HCT116 (cell line): Measurements from ENCODE around the gene AKAP13. TPM values are rescaled to one million over a fixed set of nuclear protein-coding genes. Genes with fewer than 3 reads are reported as not detected.

Experiments
- ATAC-seq: fragments of 200-7000 bp; cut with Tn5 transposase; 2 replicates; pipeline ENCODE4 v1.9.1; 2020; ENCODE audit warnings: mild to moderate bottlenecking, moderate library complexity
- BruUV-seq: library from RNA; stranded (reverse); fragments of 400-500 nt; replicated peaks from 2 replicates; lab custom pipeline; 2021; lab: Mats Ljungman, UMichigan
- CTCF ChIA-PET: fragments of 300-600 bp; sonication (Branson Sonifier 250); formaldehyde crosslinking; loops from one replicate; lab custom pipeline; 2021; ENCODE audit warnings: antibody characterized with exemption; lab: Charles Lee
- POLR2A ChIA-PET: fragments of 300-600, 350-600 bp; sonication (Branson Sonifier 250); formaldehyde crosslinking; loops from one replicate; lab custom pipeline; 2021; ENCODE audit warnings: antibody characterized with exemption; lab: Charles Lee
- RAD21 ChIA-PET, 2 experiments: fragments of 300-600 bp; sonication (Branson Sonifier 250); formaldehyde crosslinking; loops; one replicate each; lab custom pipeline; 2023; ENCODE audit warnings: low total read pairs in 2 of 2; ENCODE audit not compliant: uncharacterized antibody in 2 of 2, unreplicated experiment in 2 of 2, low non-redundant PET in 1 of 2; lab: Charles Lee
- DNase-seq: peaks from one replicate; pipeline ENCODE4 v3.0.0-alpha.2; 2010; ENCODE audit warnings: low read depth, low spot score
- H2AFZ ChIP-seq: fragments of 200-600 bp; shearing (Covaris generic), sonication (generic); 2 replicates; pipeline ENCODE4 v1.6.1; 2017; ENCODE audit warnings: low read depth, mixed run types, mixed read lengths, antibody characterized with exemption, low read length; ENCODE audit not compliant: poor library complexity, severe bottlenecking
- H3K27ac ChIP-seq: 2 replicates; pipeline ENCODE4 v1.5.1; 2012; ENCODE audit warnings: low read depth, low read length
- H3K27me3 ChIP-seq: fragments of 200-600 bp; sonication (generic); 2 replicates; pipeline ENCODE4 v1.6.1; 2016; ENCODE audit warnings: mixed run types, low read length, mixed read lengths; ENCODE audit not compliant: insufficient read depth
- H3K36me3 ChIP-seq, 2 experiments: fragments of 200-500 bp in 1 of 2; fragments of 200-600 bp in 1 of 2; sonication (Bioruptor generic) in 1 of 2; sonication (generic) in 1 of 2; 2 replicates each; pipeline versions ENCODE4 v1.5.1 to v1.6.1; 2014 to 2016; ENCODE audit warnings: low read length in 2 of 2, inconsistent platforms in 1 of 2, mixed read lengths in 1 of 2, mixed run types in 1 of 2; ENCODE audit not compliant: insufficient read depth in 2 of 2, control insufficient read depth in 1 of 2
- H3K4me1 ChIP-seq, 2 experiments: fragments of 200-600 bp in 1 of 2; sonication (generic) in 1 of 2; 2 replicates each; pipeline versions ENCODE4 v1.5.1 to v1.6.1; 2012 to 2017; ENCODE audit warnings: low read length in 2 of 2, inconsistent platforms in 1 of 2, mild to moderate bottlenecking in 1 of 2, mixed read lengths in 1 of 2, mixed run types in 1 of 2, moderate library complexity in 1 of 2; ENCODE audit not compliant: insufficient read depth in 2 of 2, control insufficient read depth in 1 of 2
- H3K4me2 ChIP-seq: fragments of 200-600 bp; sonication (generic); 2 replicates; pipeline ENCODE4 v1.6.1; 2017; ENCODE audit warnings: mixed run types, low read length, mixed read lengths
- H3K4me3 ChIP-seq, 2 experiments: fragments of 200-600 bp in 1 of 2; sonication (generic) in 1 of 2; replicated peaks in 1 of 2; 2 replicates each; pipeline ENCODE4 v1.5.1; 2011 to 2016; ENCODE audit warnings: low read length in 2 of 2, control low read depth in 1 of 2, low read depth in 1 of 2, mild to moderate bottlenecking in 1 of 2, mixed read lengths in 1 of 2, mixed run types in 1 of 2
- H3K79me2 ChIP-seq: fragments of 200-600 bp; sonication (generic); 2 replicates; pipeline ENCODE4 v1.6.1; 2017; ENCODE audit warnings: mild to moderate bottlenecking, mixed run types, low read length, moderate library complexity, mixed read lengths; ENCODE audit not compliant: insufficient read depth
- H3K9ac ChIP-seq: fragments of 200-600 bp; sonication (generic); 2 replicates; pipeline ENCODE4 v1.6.1; 2016; ENCODE audit warnings: low read length, mixed read lengths
- H3K9me2 ChIP-seq: fragments of 200-600 bp; sonication (generic), shearing (Covaris generic); 2 replicates; pipeline ENCODE4 v1.6.1; 2017; ENCODE audit warnings: mixed run types, mild to moderate bottlenecking, moderate library complexity; ENCODE audit not compliant: insufficient read depth
- H3K9me3 ChIP-seq, 2 experiments: fragments of 200-500 bp in 1 of 2; fragments of 200-600 bp in 1 of 2; sonication (Bioruptor generic) in 1 of 2; sonication (generic) in 1 of 2; 2 replicates each; pipeline ENCODE4 v1.6.1; 2014 to 2017; ENCODE audit warnings: low read length in 2 of 2, mixed read lengths in 2 of 2, inconsistent platforms in 1 of 2, low read depth in 1 of 2, mild to moderate bottlenecking in 1 of 2, mixed run types in 1 of 2, moderate library complexity in 1 of 2; ENCODE audit not compliant: control insufficient read depth in 1 of 2, insufficient read depth in 1 of 2
- H4K20me1 ChIP-seq: fragments of 200-600 bp; sonication (generic), shearing (Covaris generic); 2 replicates; pipeline ENCODE4 v1.6.1; 2017; ENCODE audit warnings: mixed run types, mild to moderate bottlenecking, moderate library complexity; ENCODE audit not compliant: insufficient read depth
- CBX3 ChIP-seq: IDR thresholded peaks from 2 replicates; pipeline ENCODE4 v1.6.1; 2012; ENCODE audit warnings: low read depth
- CEBPB ChIP-seq: IDR thresholded peaks from 2 replicates; pipeline ENCODE4 v1.6.1; 2012; ENCODE audit warnings: low read depth
- EGR1 ChIP-seq: IDR thresholded peaks from 2 replicates; pipeline ENCODE4 v1.6.1; 2012; ENCODE audit warnings: low read depth
- ELF1 ChIP-seq: IDR thresholded peaks from 2 replicates; pipeline ENCODE4 v1.6.1; 2012; ENCODE audit warnings: low read depth, borderline replicate concordance
- EZH2 ChIP-seq: fragments of 200-600 bp; sonication (generic); IDR thresholded peaks from 2 replicates; pipeline ENCODE4 v1.6.1; 2017; ENCODE audit warnings: antibody characterized with exemption, mixed run types
- EZH2phosphoT487 ChIP-seq: fragments of 200-600 bp; IDR thresholded peaks from 2 replicates; pipeline ENCODE4 v1.6.1; 2018; ENCODE audit warnings: antibody characterized with exemption, borderline replicate concordance
- JUND ChIP-seq: IDR thresholded peaks from 2 replicates; pipeline ENCODE4 v1.6.1; 2012
- POLR2A ChIP-seq: IDR thresholded peaks from 2 replicates; pipeline ENCODE4 v1.7.0; 2011; ENCODE audit warnings: borderline replicate concordance; ENCODE audit not compliant: insufficient read depth, insufficient read length; ENCODE audit errors: extremely low read depth
- POLR2AphosphoS5 ChIP-seq: IDR thresholded peaks from 2 replicates; pipeline ENCODE4 v1.6.1; 2011; ENCODE audit warnings: mild to moderate bottlenecking, low read depth, low read length, moderate library complexity
- RAD21 ChIP-seq: IDR thresholded peaks from 2 replicates; pipeline ENCODE4 v1.6.1; 2012; ENCODE audit warnings: low read depth, mild to moderate bottlenecking
- SIN3A ChIP-seq: IDR thresholded peaks from 2 replicates; pipeline ENCODE4 v1.6.1; 2012; ENCODE audit warnings: low read depth
- SRF ChIP-seq: IDR thresholded peaks from 2 replicates; pipeline ENCODE4 v1.6.1; 2012; ENCODE audit warnings: low read depth
- TCF7L2 ChIP-seq: IDR thresholded peaks from 2 replicates; pipeline ENCODE4 v1.7.0; 2011; ENCODE audit warnings: borderline replicate concordance, inconsistent platforms; ENCODE audit not compliant: insufficient read depth, insufficient read length; ENCODE audit errors: extremely low read depth
- YY1 ChIP-seq: IDR thresholded peaks from 2 replicates; pipeline ENCODE4 v1.6.1; 2011; ENCODE audit warnings: low read length, low read depth, moderate library complexity, mild to moderate bottlenecking; ENCODE audit not compliant: insufficient replicate concordance; ENCODE audit errors: extremely low read depth
- ZFX ChIP-seq: fragments of 450-650 bp; IDR thresholded peaks from 2 replicates; pipeline ENCODE4 v1.6.1; 2017
- intact Hi-C: fragments of 100-400 bp; cut with micrococcal nuclease; formaldehyde crosslinking; loops from 2 replicates; pipeline ENCODE4 v1.10.0; 2022
- total RNA-seq: library from RNA; stranded (reverse); gene quantifications from one replicate; pipeline ENCODE4 v1.2.1, GENCODE V29; 2021; ENCODE audit not compliant: unreplicated experiment
- TF ChIP-seq, protein P1 (sequence below), 3 experiments: fragments of 200-600 bp in 1 of 3; sonication (generic) in 1 of 3; IDR thresholded peaks in 2 of 3; conservative IDR thresholded peaks in 1 of 3; 2 replicates each; pipeline ENCODE4 v1.5.1; 2012 to 2017; ENCODE audit warnings: low read depth in 2 of 3, low read length in 2 of 3, antibody characterized with exemption in 1 of 3, borderline replicate concordance in 1 of 3, control low read depth in 1 of 3, mild to moderate bottlenecking in 1 of 3, mixed read lengths in 1 of 3, mixed run types in 1 of 3, moderate library complexity in 1 of 3; ENCODE audit not compliant: insufficient read depth in 1 of 3
- TF ChIP-seq, protein P2 (sequence below): IDR thresholded peaks from 2 replicates; pipeline ENCODE4 v1.6.1; 2011; ENCODE audit warnings: mild to moderate bottlenecking, low read length, moderate library complexity; ENCODE audit not compliant: insufficient replicate concordance; ENCODE audit errors: extremely low read depth
- TF ChIP-seq, protein P3 (sequence below): IDR thresholded peaks from 2 replicates; pipeline ENCODE4 v1.6.1; 2012; ENCODE audit warnings: low read depth
- TF ChIP-seq, protein P4 (sequence below): IDR thresholded peaks from 2 replicates; pipeline ENCODE4 v1.6.1; 2012

Gene AKAP13
- total RNA-seq, 1 experiment from 2014 or later: 43.1 TPM

DNA sequence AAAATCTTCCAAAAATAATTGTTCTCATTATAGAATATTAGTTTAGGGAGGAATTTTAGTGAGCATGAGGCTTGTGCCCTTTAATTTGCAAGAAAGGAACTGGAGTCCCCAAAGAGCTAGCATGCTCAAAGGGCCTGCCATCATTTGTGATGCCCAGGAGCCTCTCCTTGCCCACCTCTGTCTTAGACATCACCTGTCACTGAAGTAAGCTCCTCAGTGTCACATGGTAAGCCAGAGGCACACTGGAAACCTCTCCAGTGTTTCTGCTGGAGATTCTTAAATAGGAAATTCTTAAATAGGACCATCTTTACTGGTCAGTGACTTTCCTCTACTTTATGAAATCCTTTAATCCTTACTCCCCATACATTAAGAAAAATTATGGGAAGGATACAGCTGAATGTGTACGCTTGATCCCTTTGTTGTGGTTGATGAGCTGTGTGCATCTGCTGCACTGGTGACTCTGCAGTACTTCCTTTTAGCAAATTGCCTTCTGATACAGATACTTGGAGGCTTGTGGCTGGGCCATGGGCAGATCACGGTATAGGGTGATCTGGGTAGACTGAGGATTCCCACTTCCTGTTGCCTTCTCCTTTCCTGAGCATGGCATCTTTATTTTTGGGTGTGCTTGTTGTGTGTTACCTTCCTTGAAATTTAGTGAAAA lies 216.9 kb downstream of the AKAP13 start:
- no peaks in the 10 kb centered on the region for H3K79me2 ChIP-seq
- no TSS peak for BruUV-seq
- H2AFZ ChIP-seq: no peak overlapping the region
- no peak overlapping the region for H3K9ac ChIP-seq
- intact Hi-C loops: no loop called here
- H3K4me1 ChIP-seq: no peaks in the 10 kb centered on the region
- ATAC-seq (no peak), DNase-seq (no peak)
- H3K27ac ChIP-seq: no peak overlapping the region
- H3K4me3 ChIP-seq: no peak overlapping the region
- no peaks in the 10 kb centered on the region for H3K27me3 ChIP-seq
- ChIA-PET RAD21 (no interaction called here), CTCF (no interaction called here), POLR2A (interaction anchor here (0.5 kb wide), 1 partner anchor 92 kb away, joined by 3 read pairs; no protein-coding TSS in a partner anchor)
- no peaks in the 10 kb centered on the region for H4K20me1 ChIP-seq
- TF ChIP-seq POLR2AphosphoS5 (no peak), TCF7L2 (no peak), ELF1 (no peak), CBX3 (no peak), EZH2phosphoT487 (no peak), YY1 (no peak), RAD21 (no peak), EZH2 (no peak), SIN3A (no peak), POLR2A (no peak), SRF (no peak), JUND (no peak), CEBPB (no peak), EGR1 (no peak), ZFX (no peak)
- TF ChIP-seq, protein P1, sequence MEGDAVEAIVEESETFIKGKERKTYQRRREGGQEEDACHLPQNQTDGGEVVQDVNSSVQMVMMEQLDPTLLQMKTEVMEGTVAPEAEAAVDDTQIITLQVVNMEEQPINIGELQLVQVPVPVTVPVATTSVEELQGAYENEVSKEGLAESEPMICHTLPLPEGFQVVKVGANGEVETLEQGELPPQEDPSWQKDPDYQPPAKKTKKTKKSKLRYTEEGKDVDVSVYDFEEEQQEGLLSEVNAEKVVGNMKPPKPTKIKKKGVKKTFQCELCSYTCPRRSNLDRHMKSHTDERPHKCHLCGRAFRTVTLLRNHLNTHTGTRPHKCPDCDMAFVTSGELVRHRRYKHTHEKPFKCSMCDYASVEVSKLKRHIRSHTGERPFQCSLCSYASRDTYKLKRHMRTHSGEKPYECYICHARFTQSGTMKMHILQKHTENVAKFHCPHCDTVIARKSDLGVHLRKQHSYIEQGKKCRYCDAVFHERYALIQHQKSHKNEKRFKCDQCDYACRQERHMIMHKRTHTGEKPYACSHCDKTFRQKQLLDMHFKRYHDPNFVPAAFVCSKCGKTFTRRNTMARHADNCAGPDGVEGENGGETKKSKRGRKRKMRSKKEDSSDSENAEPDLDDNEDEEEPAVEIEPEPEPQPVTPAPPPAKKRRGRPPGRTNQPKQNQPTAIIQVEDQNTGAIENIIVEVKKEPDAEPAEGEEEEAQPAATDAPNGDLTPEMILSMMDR (IDR thresholded peaks at IDR 0.05 in 2 of 3, conservative IDR thresholded peaks at IDR 0.05 in 1 of 3; ENCODE audit: borderline replicate concordance in 1 of 3, insufficient read depth in 1 of 3, low read depth in 2 of 3, low read length in 2 of 3): no peak
- TF ChIP-seq, protein P2, sequence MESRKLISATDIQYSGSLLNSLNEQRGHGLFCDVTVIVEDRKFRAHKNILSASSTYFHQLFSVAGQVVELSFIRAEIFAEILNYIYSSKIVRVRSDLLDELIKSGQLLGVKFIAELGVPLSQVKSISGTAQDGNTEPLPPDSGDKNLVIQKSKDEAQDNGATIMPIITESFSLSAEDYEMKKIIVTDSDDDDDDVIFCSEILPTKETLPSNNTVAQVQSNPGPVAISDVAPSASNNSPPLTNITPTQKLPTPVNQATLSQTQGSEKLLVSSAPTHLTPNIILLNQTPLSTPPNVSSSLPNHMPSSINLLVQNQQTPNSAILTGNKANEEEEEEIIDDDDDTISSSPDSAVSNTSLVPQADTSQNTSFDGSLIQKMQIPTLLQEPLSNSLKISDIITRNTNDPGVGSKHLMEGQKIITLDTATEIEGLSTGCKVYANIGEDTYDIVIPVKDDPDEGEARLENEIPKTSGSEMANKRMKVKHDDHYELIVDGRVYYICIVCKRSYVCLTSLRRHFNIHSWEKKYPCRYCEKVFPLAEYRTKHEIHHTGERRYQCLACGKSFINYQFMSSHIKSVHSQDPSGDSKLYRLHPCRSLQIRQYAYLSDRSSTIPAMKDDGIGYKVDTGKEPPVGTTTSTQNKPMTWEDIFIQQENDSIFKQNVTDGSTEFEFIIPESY: no peak
- TF ChIP-seq, protein P3, sequence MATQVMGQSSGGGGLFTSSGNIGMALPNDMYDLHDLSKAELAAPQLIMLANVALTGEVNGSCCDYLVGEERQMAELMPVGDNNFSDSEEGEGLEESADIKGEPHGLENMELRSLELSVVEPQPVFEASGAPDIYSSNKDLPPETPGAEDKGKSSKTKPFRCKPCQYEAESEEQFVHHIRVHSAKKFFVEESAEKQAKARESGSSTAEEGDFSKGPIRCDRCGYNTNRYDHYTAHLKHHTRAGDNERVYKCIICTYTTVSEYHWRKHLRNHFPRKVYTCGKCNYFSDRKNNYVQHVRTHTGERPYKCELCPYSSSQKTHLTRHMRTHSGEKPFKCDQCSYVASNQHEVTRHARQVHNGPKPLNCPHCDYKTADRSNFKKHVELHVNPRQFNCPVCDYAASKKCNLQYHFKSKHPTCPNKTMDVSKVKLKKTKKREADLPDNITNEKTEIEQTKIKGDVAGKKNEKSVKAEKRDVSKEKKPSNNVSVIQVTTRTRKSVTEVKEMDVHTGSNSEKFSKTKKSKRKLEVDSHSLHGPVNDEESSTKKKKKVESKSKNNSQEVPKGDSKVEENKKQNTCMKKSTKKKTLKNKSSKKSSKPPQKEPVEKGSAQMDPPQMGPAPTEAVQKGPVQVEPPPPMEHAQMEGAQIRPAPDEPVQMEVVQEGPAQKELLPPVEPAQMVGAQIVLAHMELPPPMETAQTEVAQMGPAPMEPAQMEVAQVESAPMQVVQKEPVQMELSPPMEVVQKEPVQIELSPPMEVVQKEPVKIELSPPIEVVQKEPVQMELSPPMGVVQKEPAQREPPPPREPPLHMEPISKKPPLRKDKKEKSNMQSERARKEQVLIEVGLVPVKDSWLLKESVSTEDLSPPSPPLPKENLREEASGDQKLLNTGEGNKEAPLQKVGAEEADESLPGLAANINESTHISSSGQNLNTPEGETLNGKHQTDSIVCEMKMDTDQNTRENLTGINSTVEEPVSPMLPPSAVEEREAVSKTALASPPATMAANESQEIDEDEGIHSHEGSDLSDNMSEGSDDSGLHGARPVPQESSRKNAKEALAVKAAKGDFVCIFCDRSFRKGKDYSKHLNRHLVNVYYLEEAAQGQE: no peak
- TF ChIP-seq, protein P4, sequence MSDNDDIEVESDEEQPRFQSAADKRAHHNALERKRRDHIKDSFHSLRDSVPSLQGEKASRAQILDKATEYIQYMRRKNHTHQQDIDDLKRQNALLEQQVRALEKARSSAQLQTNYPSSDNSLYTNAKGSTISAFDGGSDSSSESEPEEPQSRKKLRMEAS: no peak
- no peaks in the 10 kb centered on the region for H3K36me3 ChIP-seq
- H3K9me3 ChIP-seq: no peaks in the 10 kb centered on the region
- H3K4me2 ChIP-seq: no peak overlapping the region
- no peaks in the 10 kb centered on the region for H3K9me2 ChIP-seq
